AG08395 (cell line): ENCODE results near the gene NFYC.

Experiments
- DNase-seq: peaks from one replicate; pipeline ENCODE4 v3.0.0; 2012; ENCODE audit warnings: mixed read lengths, low spot score

Gene NFYC

GRCh38 chr1:40691538-40692428 lies at the start of gene NFYC:
Gene NFYC (plus strand): TSS chr1:40691704. CDS start chr1:40738844, 47,140 bp downstream.
- peak; percentile 97 for DNase-seq

- no peak for DNase-seq
Measured at GRCh38 chr1:40645118-40645680, 46.3 kb upstream of the NFYC start.

- peak; percentile 28 for DNase-seq
Measured at GRCh38 chr1:40646315-40646714, 45.2 kb upstream of the NFYC start.

GRCh38 chr1:40648200-40648599 lies 43.3 kb upstream of the NFYC start:
- DNase-seq: no peak

GRCh38 chr1:40648928-40649591 lies 42.4 kb upstream of the NFYC start:
- DNase-seq: no peak

GRCh38 chr1:40649592-40649930 lies 41.9 kb upstream of the NFYC start:
- DNase-seq: no peak

- no peak for DNase-seq
Measured at GRCh38 chr1:40650075-40650474, 41.4 kb upstream of the NFYC start.

GRCh38 chr1:40651138-40651857 lies 40.2 kb upstream of the NFYC start:
- no peak for DNase-seq

- no peak for DNase-seq
Measured at GRCh38 chr1:40652468-40652867, 39.0 kb upstream of the NFYC start.

- no peak for DNase-seq
Measured at GRCh38 chr1:40652979-40653378, 38.5 kb upstream of the NFYC start.

- no peak for DNase-seq
Measured at GRCh38 chr1:40653851-40654537, 37.5 kb upstream of the NFYC start.

- no peak for DNase-seq
Measured at GRCh38 chr1:40657046-40657445, 34.5 kb upstream of the NFYC start.

- no peak for DNase-seq
Measured at GRCh38 chr1:40658751-40659648, 32.5 kb upstream of the NFYC start.

- DNase-seq: no peak
Measured at GRCh38 chr1:40659649-40659947, 31.9 kb upstream of the NFYC start.

- DNase-seq: no peak
Measured at GRCh38 chr1:40661678-40662077, 29.8 kb upstream of the NFYC start.

- DNase-seq: no peak
Measured at GRCh38 chr1:40662151-40662550, 29.4 kb upstream of the NFYC start.

- no peak for DNase-seq
Measured at GRCh38 chr1:40662864-40663263, 28.6 kb upstream of the NFYC start.

- DNase-seq: no peak
Measured at GRCh38 chr1:40663324-40664166, 28.0 kb upstream of the NFYC start.

- no peak for DNase-seq
Measured at GRCh38 chr1:40664167-40664537, 27.4 kb upstream of the NFYC start.

- no peak for DNase-seq
Measured at GRCh38 chr1:40664791-40665190, 26.7 kb upstream of the NFYC start.
